ENCODE results near the gene MBD3L2B.
"Not testable (repeated sequence)": the region's sequence is repeated elsewhere in the genome, so short reads cannot be mapped to it uniquely, and the experiment has no call there.

DNA sequence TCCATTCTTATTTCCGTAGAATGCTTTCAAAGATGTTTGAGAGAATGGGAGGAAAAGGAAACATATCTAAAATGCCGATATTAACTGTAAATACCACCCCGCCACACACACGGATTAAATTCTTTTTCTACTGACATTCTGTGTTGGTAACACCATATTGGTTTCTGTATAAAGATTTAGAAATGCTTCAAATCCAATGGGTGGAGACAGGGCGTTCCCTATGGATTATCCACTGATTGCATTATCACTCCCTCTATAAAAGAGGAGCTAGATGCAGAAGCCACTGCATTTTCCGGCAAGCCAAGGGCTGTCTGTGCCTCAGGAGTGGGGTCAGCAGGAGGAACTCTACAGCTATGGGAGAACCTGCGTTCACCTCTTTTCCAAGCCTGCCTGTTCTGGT is 27.8 kb upstream of the MBD3L2B start, which contains the start of gene MBD3L2:
- TF ChIP-seq, protein P1, sequence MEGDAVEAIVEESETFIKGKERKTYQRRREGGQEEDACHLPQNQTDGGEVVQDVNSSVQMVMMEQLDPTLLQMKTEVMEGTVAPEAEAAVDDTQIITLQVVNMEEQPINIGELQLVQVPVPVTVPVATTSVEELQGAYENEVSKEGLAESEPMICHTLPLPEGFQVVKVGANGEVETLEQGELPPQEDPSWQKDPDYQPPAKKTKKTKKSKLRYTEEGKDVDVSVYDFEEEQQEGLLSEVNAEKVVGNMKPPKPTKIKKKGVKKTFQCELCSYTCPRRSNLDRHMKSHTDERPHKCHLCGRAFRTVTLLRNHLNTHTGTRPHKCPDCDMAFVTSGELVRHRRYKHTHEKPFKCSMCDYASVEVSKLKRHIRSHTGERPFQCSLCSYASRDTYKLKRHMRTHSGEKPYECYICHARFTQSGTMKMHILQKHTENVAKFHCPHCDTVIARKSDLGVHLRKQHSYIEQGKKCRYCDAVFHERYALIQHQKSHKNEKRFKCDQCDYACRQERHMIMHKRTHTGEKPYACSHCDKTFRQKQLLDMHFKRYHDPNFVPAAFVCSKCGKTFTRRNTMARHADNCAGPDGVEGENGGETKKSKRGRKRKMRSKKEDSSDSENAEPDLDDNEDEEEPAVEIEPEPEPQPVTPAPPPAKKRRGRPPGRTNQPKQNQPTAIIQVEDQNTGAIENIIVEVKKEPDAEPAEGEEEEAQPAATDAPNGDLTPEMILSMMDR (IDR thresholded peaks at IDR 0.05; ENCODE audit: low read length) = not testable (repeated sequence)
- not testable (repeated sequence) for TF ChIP-seq EZH2 (optimal IDR thresholded peaks at IDR 0.05; ENCODE audit: low read depth, low read length)
